NCI-H1436 (cell line): Measurements from ENCODE around the gene TRABD2B.

Experiments
- DNase-seq: peaks from one replicate; lab custom pipeline; 2025; lab: John Stamatoyannopoulos, UW

TRABD2B gene

DNA sequence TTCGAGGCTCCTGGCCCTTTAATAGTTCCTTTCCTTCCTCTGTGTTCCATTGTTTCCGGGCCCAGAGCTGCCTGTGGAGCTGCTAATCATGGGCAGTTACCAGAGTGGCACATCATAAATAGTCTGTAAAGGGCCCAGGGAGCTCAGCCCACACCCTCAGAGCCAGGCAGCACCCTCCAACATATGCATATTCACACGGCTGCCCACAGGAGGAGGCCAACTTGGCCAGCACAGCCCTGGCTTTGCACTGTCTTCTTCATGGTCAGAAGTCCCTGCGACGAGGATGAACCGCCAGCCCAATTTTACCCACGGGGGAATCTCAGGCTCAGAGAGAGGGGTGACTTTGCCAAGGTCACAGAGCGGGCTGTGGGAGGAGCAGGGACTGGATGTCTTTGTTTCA, 172.5 kb downstream of the TRABD2B start:
- peak; percentile 16 for DNase-seq

DNA sequence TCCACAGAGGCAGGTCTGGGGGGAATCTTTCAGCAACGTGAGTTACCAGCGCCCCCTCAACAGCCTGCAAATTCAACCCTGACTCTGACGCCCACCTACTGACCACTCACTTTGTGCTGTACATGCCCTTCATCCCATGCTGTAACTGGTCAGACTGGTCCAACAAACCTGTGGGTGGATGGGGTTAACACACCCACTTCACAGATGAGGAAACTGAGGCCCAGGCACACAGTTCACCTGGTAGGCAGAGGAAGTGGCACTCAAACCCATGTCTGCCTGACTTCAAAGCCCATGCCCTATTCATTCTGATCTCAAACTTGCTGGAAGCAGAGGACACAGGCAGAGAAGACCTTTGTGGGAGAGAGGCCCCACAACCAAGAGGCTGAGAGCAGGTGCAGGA, 172.9 kb downstream of the TRABD2B start:
- DNase-seq = no peak

DNA sequence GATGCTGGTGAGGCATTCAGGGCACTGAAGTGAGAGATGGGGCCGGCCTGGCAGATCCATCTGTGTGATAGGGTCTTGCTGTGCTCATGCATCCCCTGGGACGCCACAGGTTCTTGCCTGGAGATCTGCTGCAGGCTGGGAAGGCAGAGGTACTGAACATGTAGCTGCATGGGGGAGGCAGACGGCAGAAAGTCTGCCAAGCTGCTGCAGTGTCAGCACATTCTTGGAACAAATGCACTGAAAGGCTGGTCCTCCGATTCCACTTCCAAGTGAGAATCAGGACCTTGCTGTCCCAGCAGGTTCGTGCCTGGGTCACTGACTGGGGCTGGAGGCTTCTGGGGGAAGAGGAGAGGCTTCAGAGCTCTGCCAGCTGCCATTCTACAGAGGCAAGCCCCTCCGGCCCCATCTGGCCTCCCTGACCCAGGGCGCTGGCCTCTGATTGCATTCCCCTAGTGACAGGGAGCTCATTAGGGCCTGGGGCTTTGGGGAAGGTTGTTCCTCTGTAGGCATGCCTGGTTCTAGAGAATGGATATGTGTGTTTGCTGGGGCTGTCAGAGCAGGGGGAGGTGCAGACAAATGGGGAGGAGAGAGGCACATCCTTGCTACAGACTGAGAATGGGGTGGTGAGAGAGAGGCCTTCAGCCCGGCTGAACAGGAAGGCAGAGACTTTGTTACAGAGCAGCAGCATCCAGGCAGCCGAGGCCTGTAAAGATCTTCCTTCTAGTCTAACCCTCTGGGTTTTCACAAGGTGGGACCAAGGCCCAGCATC, 174.0 kb downstream of the TRABD2B start:
- no peak for DNase-seq

GRCh38 chr1:47821760-47822159, 175.4 kb downstream of the TRABD2B start:
- no peak for DNase-seq

- DNase-seq = no peak
Observed at GRCh38 chr1:47819574-47819888, 177.7 kb downstream of the TRABD2B start.

DNA sequence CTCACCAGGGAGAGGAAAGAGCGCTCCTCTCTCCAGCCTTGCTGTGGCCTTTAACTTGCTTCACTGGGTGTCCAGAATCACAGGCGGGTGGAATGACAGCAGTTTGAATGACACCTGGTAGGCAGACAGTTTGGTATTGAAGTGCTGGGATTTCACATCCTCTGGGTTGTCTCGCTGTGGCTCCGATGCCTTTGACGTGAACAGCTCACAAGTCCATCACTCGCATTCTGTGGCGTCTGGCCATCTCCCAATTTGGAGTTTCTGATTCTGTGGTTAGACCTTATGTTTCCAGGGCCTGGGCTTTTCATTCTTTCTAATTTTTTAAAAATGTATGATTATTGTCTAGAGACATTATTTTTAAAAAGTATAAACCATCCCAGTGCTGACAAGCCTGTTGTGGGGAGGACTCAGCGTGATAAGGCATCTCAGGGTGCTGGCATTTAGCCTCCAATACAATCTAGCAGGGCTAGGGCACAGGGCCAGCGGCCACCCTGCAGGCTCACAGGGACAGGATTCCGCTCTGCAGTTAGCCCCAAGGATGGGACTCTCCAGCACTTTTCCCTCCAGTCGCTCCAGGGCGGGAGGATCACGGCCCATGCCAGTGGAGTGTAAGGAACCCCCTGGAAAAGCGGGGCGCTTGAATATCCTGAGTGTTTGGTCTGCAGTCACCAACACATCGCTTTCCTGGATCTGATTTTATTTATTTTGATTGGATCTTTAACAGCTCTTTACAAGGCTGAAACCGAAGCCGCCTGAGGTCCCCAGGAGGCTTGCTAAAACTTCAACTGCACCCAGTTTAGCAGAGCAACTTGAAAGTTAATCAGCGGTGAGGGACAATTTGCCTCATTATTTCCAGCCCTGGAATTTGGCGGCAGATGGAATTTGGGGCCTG, 178.3 kb downstream of the TRABD2B start:
- DNase-seq = no peak

- DNase-seq = no peak
Observed at GRCh38 chr1:47817861-47818260, 179.3 kb downstream of the TRABD2B start.

DNA sequence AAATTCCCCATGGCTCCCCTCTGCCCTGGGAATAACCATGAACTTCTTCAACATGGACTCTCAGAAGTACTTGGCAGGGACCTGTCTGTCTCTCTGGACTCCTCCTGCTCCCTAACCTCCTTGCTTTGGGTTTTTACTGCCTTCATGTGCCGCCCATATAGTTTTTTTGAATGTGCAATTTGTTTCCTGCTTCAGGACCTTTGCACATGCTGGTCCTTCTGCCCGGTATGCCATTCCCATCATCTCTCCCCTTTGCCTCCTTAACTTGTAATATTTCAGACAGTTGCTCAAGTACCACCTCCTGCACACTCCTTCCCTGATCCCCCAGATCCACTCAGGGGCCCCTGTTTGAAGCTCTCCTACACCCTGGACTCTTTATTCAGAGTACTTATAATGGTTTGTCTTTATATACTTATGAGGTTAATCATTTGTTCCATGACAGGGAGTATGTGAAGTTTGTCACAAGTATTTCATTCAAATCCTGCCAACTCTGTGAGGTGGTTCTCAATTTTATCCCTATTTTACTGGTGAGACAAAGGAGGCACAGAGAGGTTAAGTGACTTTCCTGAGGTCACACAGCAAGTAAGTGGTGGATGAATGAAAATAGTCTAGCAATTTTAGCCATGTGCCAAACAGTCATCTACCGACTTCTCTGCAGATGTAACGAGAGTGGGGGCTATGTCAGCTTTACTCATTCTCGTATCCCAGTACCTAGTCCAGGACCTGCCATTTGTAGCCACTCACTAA, 180.7 kb downstream of the TRABD2B start:
- no peak for DNase-seq

DNA sequence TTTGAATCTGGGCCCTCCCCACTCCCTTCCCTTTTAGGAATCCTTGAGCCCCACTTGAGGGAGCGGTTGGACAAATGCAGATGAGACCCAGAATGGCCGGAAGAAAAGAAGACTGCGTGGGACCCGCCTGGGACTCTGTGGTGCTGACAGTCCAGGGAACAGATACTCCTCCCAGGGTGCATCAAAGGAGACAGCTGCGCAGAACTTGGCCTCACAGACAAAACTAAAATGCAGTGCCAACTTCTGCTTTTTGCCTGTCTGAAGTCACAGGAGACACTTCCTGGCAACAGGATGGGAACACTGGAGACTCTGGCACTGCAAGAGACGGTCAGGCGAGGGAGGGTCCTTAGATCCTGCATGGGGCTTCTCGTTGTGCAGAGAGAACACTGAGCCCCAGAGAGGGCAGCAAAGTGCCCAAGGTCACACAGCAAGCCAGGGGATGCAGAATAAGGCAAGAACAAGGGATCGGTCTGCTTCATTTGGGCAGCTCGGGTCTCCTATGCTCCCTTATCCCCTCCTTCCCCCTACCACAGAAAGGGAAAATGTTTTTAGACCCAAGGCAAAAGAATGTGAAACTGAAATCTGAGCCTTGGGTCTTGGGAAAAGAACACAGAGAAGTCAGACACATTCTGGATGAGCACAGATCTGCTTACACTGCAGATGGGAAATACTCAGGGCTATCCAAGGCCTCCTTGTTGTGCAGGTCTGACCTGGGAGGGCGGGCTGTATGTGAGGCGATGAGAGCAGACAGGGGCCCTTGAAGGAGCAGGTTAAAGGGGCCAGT, 182.4 kb downstream of the TRABD2B start:
- no peak for DNase-seq

DNA sequence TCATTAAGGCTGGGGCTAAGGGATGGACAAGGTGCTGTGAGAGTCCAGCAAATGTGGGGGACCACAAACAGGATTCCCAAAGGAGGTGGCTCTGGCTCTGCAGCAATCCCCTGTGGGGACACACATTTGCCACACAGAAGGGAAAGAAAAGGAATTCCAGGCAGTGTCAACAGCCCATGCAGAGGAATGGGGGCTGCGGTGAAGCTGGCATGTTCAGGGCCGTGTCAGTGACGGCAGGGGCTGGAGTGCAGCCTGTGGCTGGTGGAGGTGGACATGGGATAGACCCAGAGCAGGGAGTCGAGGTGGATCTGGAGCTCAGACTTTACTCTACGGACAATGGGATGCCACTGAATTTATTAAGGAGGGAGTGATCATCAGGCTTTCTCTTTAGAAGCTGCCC, 183.2 kb downstream of the TRABD2B start:
- DNase-seq = no peak

DNA sequence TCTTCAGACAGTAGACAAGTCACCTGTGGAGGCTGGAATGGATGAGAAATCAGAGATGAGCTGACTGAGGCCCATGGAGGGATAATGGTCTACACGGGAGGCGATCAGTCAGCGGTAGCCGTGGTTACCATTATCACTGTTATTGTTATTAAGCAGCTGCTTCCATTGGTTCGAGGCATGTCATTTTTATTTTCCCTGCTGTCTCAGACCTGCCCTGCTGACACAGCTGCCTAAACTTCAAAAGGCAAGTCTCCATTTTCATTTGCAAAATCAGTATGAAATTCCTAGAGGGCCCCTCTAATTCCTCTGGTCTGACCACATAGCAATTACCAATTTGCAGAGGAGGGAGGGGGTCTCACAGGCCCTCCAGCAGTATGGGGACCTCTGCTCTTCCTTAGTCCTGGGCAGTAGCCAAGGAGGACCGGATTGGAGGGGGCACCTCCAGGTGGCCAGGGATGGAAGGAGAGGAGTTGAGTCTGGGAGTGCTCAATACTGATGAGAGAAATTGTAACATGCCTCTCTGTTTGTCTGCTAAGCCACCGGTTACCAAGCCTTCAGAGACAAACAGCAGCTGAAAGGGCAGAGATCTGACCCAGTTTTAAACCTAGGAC, 184.2 kb downstream of the TRABD2B start:
- no peak for DNase-seq

- no peak for DNase-seq
Observed at GRCh38 chr1:47810964-47811682, 186.1 kb downstream of the TRABD2B start.

DNA sequence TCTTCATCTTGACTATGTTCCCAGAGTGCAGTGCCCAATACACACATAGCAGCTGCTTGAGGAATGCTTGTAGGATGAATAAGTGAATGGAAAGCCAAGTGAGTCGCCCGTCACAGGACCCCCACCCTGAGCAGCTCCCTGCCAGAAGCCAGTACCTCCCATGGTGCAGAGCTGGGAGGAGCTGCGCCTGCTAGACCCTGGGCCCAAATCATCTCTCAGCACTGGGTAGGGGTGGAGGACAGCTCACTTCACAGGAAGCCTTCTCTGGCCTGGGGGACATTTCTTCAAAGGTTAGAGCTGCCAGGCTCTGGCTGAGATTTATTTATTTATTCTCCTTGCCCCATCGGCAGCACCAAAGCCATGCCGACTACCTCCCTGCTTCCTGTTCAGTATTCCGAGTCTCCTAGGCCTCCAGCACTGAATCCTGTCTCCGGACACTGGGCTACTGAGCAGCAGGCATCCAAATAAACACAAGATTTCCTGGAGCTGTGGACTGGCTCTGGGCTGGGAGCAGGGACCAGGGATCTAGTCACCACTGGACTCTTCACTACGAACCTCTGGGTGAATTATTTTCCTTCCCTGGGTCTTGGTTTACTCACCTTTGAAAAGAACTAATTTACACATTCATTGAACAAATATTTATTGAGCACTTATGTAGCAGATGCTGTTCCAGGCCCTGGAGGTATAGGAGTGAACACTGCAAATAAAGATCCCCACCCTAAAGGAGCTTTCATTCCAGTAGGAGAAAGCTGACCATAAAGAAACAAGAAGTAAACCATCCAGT, 187.7 kb downstream of the TRABD2B start:
- no peak for DNase-seq

- DNase-seq = no peak
Observed at GRCh38 chr1:47808612-47809011, 188.6 kb downstream of the TRABD2B start.

DNA sequence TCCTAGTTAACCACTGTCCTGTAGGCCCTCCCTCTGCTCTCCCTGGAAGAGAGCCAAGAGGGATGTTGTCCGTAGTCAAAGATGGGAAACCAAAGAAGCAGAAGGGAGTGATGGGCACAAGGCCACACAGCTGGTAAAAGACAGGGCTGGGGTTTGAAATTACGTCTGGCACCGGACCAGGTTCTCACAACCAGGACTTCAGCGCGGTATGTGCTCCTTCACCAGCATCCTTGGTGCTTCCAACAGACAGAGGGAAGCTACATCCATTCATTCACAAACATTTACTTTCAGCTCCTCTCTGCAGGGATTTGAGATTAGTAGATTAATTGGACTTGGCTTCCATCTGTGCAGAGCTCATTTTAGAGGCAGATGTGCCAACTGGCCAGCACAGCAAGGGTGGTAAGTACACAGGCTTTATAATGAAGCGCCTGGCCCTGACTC, 191.2 kb downstream of the TRABD2B start:
- DNase-seq = no peak

GRCh38 chr1:47805018-47805417, 192.2 kb downstream of the TRABD2B start:
- no peak for DNase-seq

DNA sequence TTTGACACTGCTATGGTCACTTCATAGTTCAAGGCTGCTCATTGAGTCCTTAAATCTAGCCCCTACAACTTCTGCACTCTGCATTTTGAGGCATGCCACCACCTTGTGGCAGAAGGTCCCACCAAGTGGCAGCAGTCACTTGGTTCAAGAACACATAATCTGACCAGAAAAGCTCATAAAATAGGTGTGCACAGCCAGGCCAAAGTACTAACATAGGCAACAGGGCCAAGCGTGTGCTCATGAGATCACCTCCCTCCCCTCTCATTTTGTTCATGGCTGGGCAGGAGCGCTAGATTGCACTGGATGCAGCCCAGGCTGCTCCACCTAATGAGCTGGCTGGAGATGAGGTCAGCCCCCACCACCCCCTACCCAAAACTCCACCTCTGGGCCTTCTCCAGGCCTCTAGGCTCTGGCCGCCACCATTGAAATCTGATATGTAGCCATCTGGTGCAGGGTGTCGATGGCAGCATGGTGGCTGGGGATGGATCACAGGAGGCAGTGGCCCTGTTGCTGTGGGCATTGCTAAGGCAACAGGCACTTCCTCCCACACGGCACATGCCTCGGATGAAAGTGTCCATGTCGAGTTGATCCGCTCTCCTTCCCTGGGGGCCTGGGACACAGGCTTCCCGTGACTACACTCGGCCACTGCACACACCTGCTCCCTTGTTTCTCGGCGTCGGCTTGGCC, 193.2 kb downstream of the TRABD2B start:
- DNase-seq = no peak

- no peak for DNase-seq
Observed at GRCh38 chr1:47797575-47797974, 199.6 kb downstream of the TRABD2B start.

- DNase-seq = no peak
Observed at GRCh38 chr1:47796626-47797025, 200.6 kb downstream of the TRABD2B start.
